A549 (cell line): ENCODE data around the gene FOXP1. TPM values are rescaled to one million over a fixed set of nuclear protein-coding genes. Genes with fewer than 3 reads are reported as not detected.

Source experiments
- ATAC-seq, 2 experiments: fragments of 200-7000 bp in 1 of 2; fragments of >200 bp in 1 of 2; cut with Nextera tagmentation in 1 of 2; cut with Tn5 transposase in 1 of 2; 3 replicates each; pipeline versions ENCODE4 v1.8.0 to v1.9.1; 2018 to 2020; ENCODE audit warnings: mild to moderate bottlenecking in 1 of 2, moderate library complexity in 1 of 2
- CTCF ChIA-PET: fragments of 300-600 bp; sonication (Branson Sonifier 250); formaldehyde crosslinking; extraction: SDS; loops from one replicate; lab custom pipeline; 2021; ENCODE audit warnings: antibody characterized with exemption, inconsistent platforms; lab: Yijun Ruan, JAX
- POLR2A ChIA-PET: fragments of 350-600 bp; formaldehyde crosslinking; extraction: SDS; loops from one replicate; lab custom pipeline; 2021; ENCODE audit warnings: antibody characterized with exemption, inconsistent platforms; lab: Yijun Ruan, JAX
- DNase-seq, 2 experiments: peaks; one replicate each; pipeline versions ENCODE4 v3.0.0 to v3.0.0-alpha.2; 2011 to 2016; ENCODE audit warnings: low read depth in 1 of 2, low spot score in 1 of 2
- FAIRE-seq: peaks from 2 replicates; lab custom pipeline; 2011; peaks lifted over from hg19 to GRCh38; lab: Jason Lieb, UNC
- H3K27ac ChIP-seq, 2 experiments: fragments of >200 bp; sonication (Bioruptor Twin); formaldehyde crosslinking; 3 replicates each; pipeline ENCODE4 v1.5.1; 2016 to 2017
- H3K4me1 ChIP-seq: fragments of >200 bp; sonication (Bioruptor Twin); formaldehyde crosslinking; 3 replicates; pipeline ENCODE4 v1.6.1; 2016
- H3K4me2 ChIP-seq: fragments of >200 bp; sonication (Bioruptor Twin); formaldehyde crosslinking; 3 replicates; pipeline ENCODE4 v1.6.1; 2016
- H3K4me3 ChIP-seq: fragments of >200 bp; sonication (Bioruptor Twin); formaldehyde crosslinking; 3 replicates; pipeline ENCODE4 v1.5.1; 2016
- H3K9me3 ChIP-seq: fragments of >200 bp; sonication (Bioruptor Twin); formaldehyde crosslinking; 3 replicates; pipeline ENCODE4 v1.6.1; 2016
- BHLHE40 ChIP-seq: IDR thresholded peaks from 2 replicates; pipeline ENCODE4 v1.6.1; 2012; ENCODE audit warnings: low read depth, low read length, inconsistent platforms
- CBX2 ChIP-seq: fragments of 200-600 bp; sonication (generic); IDR thresholded peaks from 2 replicates; pipeline ENCODE4 v1.6.1; 2016; ENCODE audit warnings: low read depth, mild to moderate bottlenecking, borderline replicate concordance
- CBX8 ChIP-seq: fragments of 200-600 bp; sonication (generic); IDR thresholded peaks from 2 replicates; pipeline ENCODE4 v1.6.1; 2016
- CEBPB ChIP-seq, 2 experiments: fragments of >200 bp in 1 of 2; sonication (Bioruptor Twin) in 1 of 2; formaldehyde crosslinking in 1 of 2; IDR thresholded peaks; 2 replicates each; pipeline ENCODE4 v1.6.1; 2012 to 2016
- CHD2 ChIP-seq: fragments of 150-350 bp; IDR thresholded peaks from 2 replicates; pipeline ENCODE4 v1.6.1; 2014; ENCODE audit warnings: low read length; ENCODE audit not compliant: partially characterized antibody
- CHD4 ChIP-seq: fragments of 200-600 bp; sonication (generic); IDR thresholded peaks from 2 replicates; pipeline ENCODE4 v1.6.1; 2016; ENCODE audit warnings: antibody characterized with exemption, mild to moderate bottlenecking, borderline replicate concordance
- EHF ChIP-seq: fragments of 250-450 bp; sonication (Bioruptor Pico); IDR thresholded peaks from 2 replicates; pipeline ENCODE4 v1.5.0; 2020; ENCODE audit warnings: mild to moderate bottlenecking
- FOSL2 ChIP-seq, 2 experiments: fragments of 450-650 bp in 1 of 2; fragments of >200 bp in 1 of 2; sonication (Bioruptor Twin) in 1 of 2; formaldehyde crosslinking; IDR thresholded peaks; 2 replicates each; pipeline versions ENCODE4 v1.5.0 to v1.6.1; 2016 to 2020; ENCODE audit warnings: mild to moderate bottlenecking in 1 of 2, moderate library complexity in 1 of 2
- FOXS1 ChIP-seq: fragments of 250-450 bp; sonication (Bioruptor Pico); IDR thresholded peaks from 2 replicates; pipeline ENCODE4 v1.5.0; 2020; ENCODE audit warnings: mild to moderate bottlenecking, moderate library complexity
- GATA3 ChIP-seq: IDR thresholded peaks from 2 replicates; pipeline ENCODE4 v1.6.1; 2012; ENCODE audit warnings: borderline replicate concordance
- HEYL ChIP-seq: fragments of 250-450 bp; sonication (Bioruptor Pico); IDR thresholded peaks from 2 replicates; pipeline ENCODE4 v1.8.0; 2021; ENCODE audit warnings: mild to moderate bottlenecking, moderate library complexity
- HOXA7 ChIP-seq: fragments of 250-450 bp; sonication (Bioruptor Pico); IDR thresholded peaks from 2 replicates; pipeline ENCODE4 v1.5.0; 2020; ENCODE audit warnings: mild to moderate bottlenecking, moderate library complexity
- HOXB5 ChIP-seq: fragments of 250-450 bp; sonication (Bioruptor Pico); IDR thresholded peaks from 2 replicates; pipeline ENCODE4 v1.5.0; 2020; ENCODE audit warnings: mild to moderate bottlenecking, moderate library complexity
- JUN ChIP-seq, 2 experiments: fragments of >200 bp; sonication (Bioruptor Twin); formaldehyde crosslinking; IDR thresholded peaks; 2 replicates in 1 of 2; 3 replicates in 1 of 2; pipeline ENCODE4 v1.6.1; 2016 to 2017
- JUNB ChIP-seq: fragments of >200 bp; sonication (Bioruptor Twin); formaldehyde crosslinking; IDR thresholded peaks from 2 replicates; pipeline ENCODE4 v1.6.1; 2016
- KDM5A ChIP-seq: fragments of 200-600 bp; sonication (generic); IDR thresholded peaks from 2 replicates; pipeline ENCODE4 v1.6.1; 2016; ENCODE audit warnings: antibody characterized with exemption, mild to moderate bottlenecking
- NR3C1 ChIP-seq: fragments of >200 bp; sonication (Bioruptor Twin); formaldehyde crosslinking; IDR thresholded peaks from 3 replicates; pipeline ENCODE4 v1.6.1; 2017
- PHF8 ChIP-seq: fragments of 200-600 bp; sonication (generic); IDR thresholded peaks from 2 replicates; pipeline ENCODE4 v1.6.1; 2016; ENCODE audit warnings: low read depth, mild to moderate bottlenecking, antibody characterized with exemption, moderate library complexity, borderline replicate concordance
- RARB ChIP-seq: fragments of 250-450 bp; sonication (Bioruptor Pico); IDR thresholded peaks from 2 replicates; pipeline ENCODE4 v1.8.0; 2021; ENCODE audit warnings: mild to moderate bottlenecking, moderate library complexity
- RCOR1 ChIP-seq: fragments of 150-350 bp; IDR thresholded peaks from 2 replicates; pipeline ENCODE4 v1.6.1; 2014; ENCODE audit warnings: antibody characterized with exemption, low read length, low read depth
- RNF2 ChIP-seq: fragments of 200-600 bp; sonication (generic); IDR thresholded peaks from 2 replicates; pipeline ENCODE4 v1.6.1; 2016; ENCODE audit warnings: low read depth, mild to moderate bottlenecking, antibody characterized with exemption, moderate library complexity, borderline replicate concordance
- SMC3 ChIP-seq: fragments of >200 bp; sonication (Bioruptor Twin); formaldehyde crosslinking; IDR thresholded peaks from 3 replicates; pipeline ENCODE4 v1.6.1; 2018; ENCODE audit warnings: inconsistent platforms
- TFCP2L1 ChIP-seq: fragments of 250-450 bp; sonication (Bioruptor Pico); IDR thresholded peaks from 2 replicates; pipeline ENCODE4 v1.5.0; 2021; ENCODE audit warnings: mild to moderate bottlenecking
- ZFP36 ChIP-seq: fragments of 450-650 bp; IDR thresholded peaks from 2 replicates; pipeline ENCODE4 v1.6.1; 2014; ENCODE audit warnings: borderline replicate concordance; ENCODE audit not compliant: partially characterized antibody
- ZSCAN20 ChIP-seq: fragments of 250-450 bp; sonication (Bioruptor Pico); IDR thresholded peaks from 2 replicates; pipeline ENCODE4 v1.8.0; 2022; ENCODE audit warnings: mild to moderate bottlenecking, moderate library complexity
- WGBS: methylation state at CpG from one replicate; pipeline ENCODE4 v1.1.6; 2017; ENCODE audit errors: missing lambda C conversion rate; 5-methylcytosine and 5-hydroxymethylcytosine counted together
- polyA plus RNA-seq, 4 experiments: library from polyadenylated mRNA; depleted of rRNA in 3 of 4; stranded (reverse); fragments of >200 nt; fragmentation: RNase III in 1 of 4; extraction: RNeasy Plus Mini Kit Qiagen cat#74134 plus additional on column Dnase treatment in 1 of 4; gene quantifications; 2 replicates in 3 of 4; 3 replicates in 1 of 4; pipeline ENCODE4 v1.2.3, GENCODE V29; 2011 to 2017
- TF ChIP-seq, protein P1 (sequence below): fragments of >200 bp; sonication (Bioruptor Twin); formaldehyde crosslinking; IDR thresholded peaks from 3 replicates; pipeline ENCODE4 v1.5.1; 2016
- TF ChIP-seq, protein P2 (sequence below): fragments of 250-450 bp; sonication (Bioruptor Pico); IDR thresholded peaks from 2 replicates; pipeline ENCODE4 v1.5.0; 2021; ENCODE audit warnings: mild to moderate bottlenecking, moderate library complexity, borderline replicate concordance
- TF ChIP-seq, protein P3 (sequence below): fragments of 150-350 bp; IDR thresholded peaks from 2 replicates; pipeline ENCODE4 v1.6.1; 2014; ENCODE audit warnings: low read depth, mild to moderate bottlenecking, low read length
- TF ChIP-seq, protein P4 (sequence below): IDR thresholded peaks from 2 replicates; pipeline ENCODE4 v1.6.1; 2012
- TF ChIP-seq, protein P5 (sequence below): fragments of 250-450 bp; sonication (Bioruptor Pico); IDR thresholded peaks from 2 replicates; pipeline ENCODE4 v1.5.0; 2020; ENCODE audit warnings: low read depth, mild to moderate bottlenecking, moderate library complexity

Gene FOXP1
- polyA plus RNA-seq, 2 of the 4 experiments (the other 2 are of a cell fraction): 12.8 to 13.9 TPM

DNA sequence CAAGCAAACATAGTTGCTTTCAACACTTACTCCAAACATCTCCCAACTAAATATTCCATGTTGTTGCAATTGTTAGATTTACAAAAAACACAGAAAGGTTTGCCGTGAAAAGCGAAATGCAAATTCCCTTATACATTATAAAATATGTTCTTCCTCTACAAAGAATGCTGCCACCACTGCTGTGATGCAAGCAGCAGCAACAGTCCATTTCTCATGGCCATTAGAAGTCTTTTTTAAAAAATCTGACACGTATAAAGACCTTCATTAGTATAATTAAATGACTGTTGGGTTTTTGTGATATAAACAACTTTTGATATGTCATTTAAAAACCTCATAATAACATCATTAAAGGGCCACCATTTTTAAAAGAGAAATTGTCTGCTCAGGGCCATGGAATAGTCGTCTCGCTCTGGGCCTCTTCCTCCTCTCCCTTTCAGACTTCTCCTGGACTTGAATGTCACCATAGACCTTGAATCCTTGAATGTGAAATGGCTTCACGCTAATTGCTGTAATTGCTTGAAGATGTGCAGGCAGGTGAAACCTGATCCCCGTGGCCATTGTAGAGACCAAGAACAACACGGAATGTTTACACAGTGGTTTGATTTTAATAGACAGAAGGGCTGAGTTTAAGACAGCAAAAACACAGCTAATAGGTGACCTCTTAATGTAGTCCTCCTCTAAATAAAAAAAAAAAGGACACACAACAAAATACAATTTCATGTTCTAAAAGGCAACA, 450.4 kb downstream of the FOXP1 start:
- TF ChIP-seq CHD4 (no peak), HEYL (CRISPR knock-in tag) (no peak), JUNB (no peak), FOSL2 (IDR thresholded peaks at IDR 0.05) (no peak), FOSL2 (CRISPR knock-in tag; IDR thresholded peaks at IDR 0.05) (no peak), ZFP36 (no peak), JUN (IDR thresholded peaks at IDR 0.05) (no peak), PHF8 (no peak), SMC3 (no peak), TFCP2L1 (no peak), KDM5A (no peak), CHD2 (no peak), ZSCAN20 (CRISPR knock-in tag) (no peak), EHF (CRISPR knock-in tag) (no peak), CEBPB (IDR thresholded peaks at IDR 0.05) (no peak)
- TF ChIP-seq, protein P1, sequence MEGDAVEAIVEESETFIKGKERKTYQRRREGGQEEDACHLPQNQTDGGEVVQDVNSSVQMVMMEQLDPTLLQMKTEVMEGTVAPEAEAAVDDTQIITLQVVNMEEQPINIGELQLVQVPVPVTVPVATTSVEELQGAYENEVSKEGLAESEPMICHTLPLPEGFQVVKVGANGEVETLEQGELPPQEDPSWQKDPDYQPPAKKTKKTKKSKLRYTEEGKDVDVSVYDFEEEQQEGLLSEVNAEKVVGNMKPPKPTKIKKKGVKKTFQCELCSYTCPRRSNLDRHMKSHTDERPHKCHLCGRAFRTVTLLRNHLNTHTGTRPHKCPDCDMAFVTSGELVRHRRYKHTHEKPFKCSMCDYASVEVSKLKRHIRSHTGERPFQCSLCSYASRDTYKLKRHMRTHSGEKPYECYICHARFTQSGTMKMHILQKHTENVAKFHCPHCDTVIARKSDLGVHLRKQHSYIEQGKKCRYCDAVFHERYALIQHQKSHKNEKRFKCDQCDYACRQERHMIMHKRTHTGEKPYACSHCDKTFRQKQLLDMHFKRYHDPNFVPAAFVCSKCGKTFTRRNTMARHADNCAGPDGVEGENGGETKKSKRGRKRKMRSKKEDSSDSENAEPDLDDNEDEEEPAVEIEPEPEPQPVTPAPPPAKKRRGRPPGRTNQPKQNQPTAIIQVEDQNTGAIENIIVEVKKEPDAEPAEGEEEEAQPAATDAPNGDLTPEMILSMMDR: no peak
- TF ChIP-seq, protein P2, sequence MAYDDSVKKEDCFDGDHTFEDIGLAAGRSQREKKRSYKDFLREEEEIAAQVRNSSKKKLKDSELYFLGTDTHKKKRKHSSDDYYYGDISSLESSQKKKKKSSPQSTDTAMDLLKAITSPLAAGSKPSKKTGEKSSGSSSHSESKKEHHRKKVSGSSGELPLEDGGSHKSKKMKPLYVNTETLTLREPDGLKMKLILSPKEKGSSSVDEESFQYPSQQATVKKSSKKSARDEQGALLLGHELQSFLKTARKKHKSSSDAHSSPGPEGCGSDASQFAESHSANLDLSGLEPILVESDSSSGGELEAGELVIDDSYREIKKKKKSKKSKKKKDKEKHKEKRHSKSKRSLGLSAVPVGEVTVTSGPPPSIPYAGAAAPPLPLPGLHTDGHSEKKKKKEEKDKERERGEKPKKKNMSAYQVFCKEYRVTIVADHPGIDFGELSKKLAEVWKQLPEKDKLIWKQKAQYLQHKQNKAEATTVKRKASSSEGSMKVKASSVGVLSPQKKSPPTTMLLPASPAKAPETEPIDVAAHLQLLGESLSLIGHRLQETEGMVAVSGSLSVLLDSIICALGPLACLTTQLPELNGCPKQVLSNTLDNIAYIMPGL (CRISPR knock-in tag): no peak
- TF ChIP-seq, protein P3, sequence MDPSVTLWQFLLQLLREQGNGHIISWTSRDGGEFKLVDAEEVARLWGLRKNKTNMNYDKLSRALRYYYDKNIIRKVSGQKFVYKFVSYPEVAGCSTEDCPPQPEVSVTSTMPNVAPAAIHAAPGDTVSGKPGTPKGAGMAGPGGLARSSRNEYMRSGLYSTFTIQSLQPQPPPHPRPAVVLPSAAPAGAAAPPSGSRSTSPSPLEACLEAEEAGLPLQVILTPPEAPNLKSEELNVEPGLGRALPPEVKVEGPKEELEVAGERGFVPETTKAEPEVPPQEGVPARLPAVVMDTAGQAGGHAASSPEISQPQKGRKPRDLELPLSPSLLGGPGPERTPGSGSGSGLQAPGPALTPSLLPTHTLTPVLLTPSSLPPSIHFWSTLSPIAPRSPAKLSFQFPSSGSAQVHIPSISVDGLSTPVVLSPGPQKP: no peak
- TF ChIP-seq, protein P4, sequence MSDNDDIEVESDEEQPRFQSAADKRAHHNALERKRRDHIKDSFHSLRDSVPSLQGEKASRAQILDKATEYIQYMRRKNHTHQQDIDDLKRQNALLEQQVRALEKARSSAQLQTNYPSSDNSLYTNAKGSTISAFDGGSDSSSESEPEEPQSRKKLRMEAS: no peak
- peak overlapping the region; percentile 44; the same call in 2 of the 3 replicates for H3K4me2 ChIP-seq
- POLR2A ChIA-PET: no interaction called here
- 62% methylated on average over 8 of the region's 8 CpGs for WGBS
- ATAC-seq (no peak), FAIRE-seq (no peak), DNase-seq (no peak)
- H3K9me3 ChIP-seq: no peaks in the 10 kb centered on the region
- peak overlapping the region; percentile 5 to 15; a peak in 3 of 6 replicates for H3K27ac ChIP-seq
- H3K4me3 ChIP-seq: no peak overlapping the region
- peaks cover 50% of the 10 kb centered on the region for H3K4me1 ChIP-seq
- CTCF ChIA-PET: no interaction called here

DNA sequence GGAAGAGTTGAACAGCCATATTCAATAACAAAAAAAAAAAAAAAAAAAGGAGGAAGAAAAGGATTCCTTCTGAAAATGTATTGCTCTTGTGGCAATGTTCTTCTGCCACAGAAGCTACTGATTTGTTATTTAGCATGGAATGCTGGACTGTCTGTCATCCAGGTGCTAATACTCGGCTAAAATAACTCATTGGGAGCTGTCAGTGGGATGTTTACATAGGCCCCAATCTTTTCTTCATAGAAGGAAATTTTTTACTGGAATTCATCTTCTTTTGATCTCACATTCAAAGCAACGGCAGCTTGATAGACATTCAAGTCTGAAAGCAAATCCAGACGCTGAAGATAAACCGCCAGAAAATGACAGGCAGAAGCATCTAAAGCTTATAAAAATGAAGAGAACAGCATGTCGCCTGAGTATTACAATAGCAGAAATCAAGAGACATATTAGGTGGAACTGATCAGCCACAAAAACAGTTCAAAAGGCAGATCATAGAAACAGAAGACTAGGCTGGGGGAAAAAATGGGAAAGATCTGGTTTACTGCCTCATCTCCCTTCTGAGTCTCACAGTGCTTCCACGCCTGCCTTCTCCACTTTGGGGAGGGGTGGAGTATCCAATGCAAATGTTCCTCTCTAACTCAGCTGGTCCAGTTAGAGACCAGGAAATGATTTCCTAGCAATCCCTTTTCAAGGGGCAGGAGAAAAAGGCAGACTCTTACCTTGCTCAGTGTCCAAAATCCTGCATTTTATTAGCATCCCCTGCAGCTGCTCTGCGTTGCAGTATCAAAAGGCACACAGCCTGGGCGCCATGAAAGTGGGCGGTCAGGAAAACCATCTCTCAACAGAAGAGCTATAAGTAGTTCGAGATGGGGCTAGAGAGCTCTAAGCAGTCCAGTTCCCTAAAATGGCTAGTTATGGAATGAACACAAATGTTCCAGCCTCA, 451.9 kb downstream of the FOXP1 start:
- 77% methylated on average over 10 of the region's 10 CpGs for whole genome bisulfite sequencing
- H3K4me2 ChIP-seq: peak overlapping the region; percentile 81
- ATAC-seq: no peak; a peak in 1 of 6 replicates
- no peak for FAIRE-seq
- H3K9me3 ChIP-seq: no peaks in the 10 kb centered on the region
- peak overlapping the region; percentile 69 to 75; a peak in 5 of 6 replicates for H3K27ac ChIP-seq
- ChIA-PET CTCF (interaction anchor here (0.7 to 2.4 kb wide), 6 partner anchors 9 to 202 kb away, joined by 3 to 6 read pairs (median 4); no protein-coding TSS in a partner anchor), POLR2A (interaction anchor here (0.7 kb wide), 1 partner anchor 222 kb away, joined by 3 read pairs; no protein-coding TSS in a partner anchor)
- H3K4me1 ChIP-seq: peaks cover 63% of the 10 kb centered on the region
- H3K4me3 ChIP-seq: no peak overlapping the region
- no peak for DNase-seq
- TF ChIP-seq RARB (CRISPR knock-in tag): no peak
- no peak for TF ChIP-seq JUNB
- TF ChIP-seq CBX2: no peak
- TF ChIP-seq, protein P5, sequence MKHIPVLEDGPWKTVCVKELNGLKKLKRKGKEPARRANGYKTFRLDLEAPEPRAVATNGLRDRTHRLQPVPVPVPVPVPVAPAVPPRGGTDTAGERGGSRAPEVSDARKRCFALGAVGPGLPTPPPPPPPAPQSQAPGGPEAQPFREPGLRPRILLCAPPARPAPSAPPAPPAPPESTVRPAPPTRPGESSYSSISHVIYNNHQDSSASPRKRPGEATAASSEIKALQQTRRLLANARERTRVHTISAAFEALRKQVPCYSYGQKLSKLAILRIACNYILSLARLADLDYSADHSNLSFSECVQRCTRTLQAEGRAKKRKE (CRISPR knock-in tag): no peak
- no peak for TF ChIP-seq HOXA7 (CRISPR knock-in tag)
- TF ChIP-seq RCOR1: no peak
- no peak for TF ChIP-seq BHLHE40
- no peak for TF ChIP-seq HOXB5 (CRISPR knock-in tag)
- no peak for TF ChIP-seq FOXS1 (CRISPR knock-in tag)
- TF ChIP-seq, protein P4: no peak
- TF ChIP-seq CBX8: no peak
- TF ChIP-seq NR3C1: no peak
- TF ChIP-seq GATA3: no peak
- no peak for TF ChIP-seq ZSCAN20 (CRISPR knock-in tag)
- no peak for TF ChIP-seq RNF2
